Peyer's patch (tissue), 4 donors: ENCODE results near the gene LSR. TPM values are rescaled to one million over a fixed set of nuclear protein-coding genes. Genes with fewer than 3 reads are reported as not detected.

ENCODE experiments used
- DNase-seq, 3 donors: peaks; one replicate each; pipeline ENCODE4 v3.0.0-alpha.2; 2017 to 2019
- H3K27ac ChIP-seq, 4 donors: fragments of 200-600 bp; sonication (generic); one replicate each; pipeline ENCODE4 v1.5.1; 2016 to 2019
- H3K27me3 ChIP-seq, 2 donors: fragments of 200-600 bp; sonication (generic); one replicate each; pipeline ENCODE4 v1.5.1; 2019
- H3K36me3 ChIP-seq, 3 donors: fragments of 200-600 bp; sonication (generic); one replicate each; pipeline ENCODE4 v1.5.1; 2016 to 2019
- H3K4me1 ChIP-seq, 4 donors: fragments of 200-600 bp; sonication (generic); one replicate each; pipeline ENCODE4 v1.5.1; 2016 to 2019
- H3K4me3 ChIP-seq, 4 donors: fragments of 200-600 bp; sonication (generic); 1 replicate in 3 of 4; 2 replicates in 1 of 4; pipeline ENCODE4 v1.5.1; 2016 to 2019; ENCODE audit warnings: mild to moderate bottlenecking in 1 of 4
- H3K9me3 ChIP-seq, 4 donors: fragments of 200-600 bp; sonication (generic); one replicate each; pipeline ENCODE4 v1.5.1; 2016 to 2019; ENCODE audit warnings: mild to moderate bottlenecking in 1 of 4
- POLR2A ChIP-seq, 2 donors: fragments of 450-650 bp; IDR thresholded peaks; one replicate each; pipeline ENCODE4 v1.5.1; 2017; ENCODE audit warnings: antibody characterized with exemption in 2 of 2, mild to moderate bottlenecking in 2 of 2, moderate library complexity in 2 of 2
- total RNA-seq, 4 donors: library from RNA; depleted of rRNA; stranded (reverse); fragments of >200 nt; gene quantifications; one replicate each; pipeline ENCODE4 v1.1.0, GENCODE V29; 2016
- TF ChIP-seq, protein P1 (sequence below), 6 experiments: fragments of 450-650 bp in 4 of 6; fragments of 200-600 bp in 2 of 6; sonication (generic) in 1 of 6; IDR thresholded peaks; one replicate each; pipeline ENCODE4 v1.5.1; 2017 to 2019; ENCODE audit warnings: antibody characterized with exemption in 6 of 6, mild to moderate bottlenecking in 3 of 6, moderate library complexity in 1 of 6

Gene LSR
- total RNA-seq, 4 donors from 2014 or later: 28.9 to 214 (median 188) TPM

DNA sequence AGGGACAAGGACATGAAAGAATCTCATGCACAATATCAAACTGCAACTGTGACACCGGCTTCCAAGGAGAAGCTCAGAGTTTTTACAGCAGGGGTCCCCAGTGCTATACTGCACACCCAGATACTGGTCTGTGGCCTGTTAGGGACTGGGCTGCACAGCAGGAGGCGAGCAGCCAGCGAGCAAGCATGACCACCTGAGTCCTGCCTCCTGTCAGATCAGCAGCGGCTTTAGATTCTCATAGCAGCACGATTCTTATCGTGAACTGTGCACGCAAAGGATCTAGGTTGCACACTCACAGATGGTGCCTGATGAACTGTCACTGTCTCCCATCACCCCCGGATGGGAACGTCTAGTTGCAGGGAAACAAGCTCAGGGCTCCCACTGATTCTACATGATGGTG lies 67.1 kb downstream of the LSR start:
- H3K27ac ChIP-seq: no peak overlapping the region
- no peak for DNase-seq
- H3K27me3 ChIP-seq: no peaks in the 10 kb centered on the region
- no peaks in the 10 kb centered on the region for H3K9me3 ChIP-seq
- no peak overlapping the region for H3K4me3 ChIP-seq
- H3K4me1 ChIP-seq: peaks cover 0 to 22% (median 4%) of the 10 kb centered on the region in 4 donors
- no peaks in the 10 kb centered on the region for H3K36me3 ChIP-seq
- TF ChIP-seq POLR2A (IDR thresholded peaks at IDR 0.05): no peak
- TF ChIP-seq, protein P1, sequence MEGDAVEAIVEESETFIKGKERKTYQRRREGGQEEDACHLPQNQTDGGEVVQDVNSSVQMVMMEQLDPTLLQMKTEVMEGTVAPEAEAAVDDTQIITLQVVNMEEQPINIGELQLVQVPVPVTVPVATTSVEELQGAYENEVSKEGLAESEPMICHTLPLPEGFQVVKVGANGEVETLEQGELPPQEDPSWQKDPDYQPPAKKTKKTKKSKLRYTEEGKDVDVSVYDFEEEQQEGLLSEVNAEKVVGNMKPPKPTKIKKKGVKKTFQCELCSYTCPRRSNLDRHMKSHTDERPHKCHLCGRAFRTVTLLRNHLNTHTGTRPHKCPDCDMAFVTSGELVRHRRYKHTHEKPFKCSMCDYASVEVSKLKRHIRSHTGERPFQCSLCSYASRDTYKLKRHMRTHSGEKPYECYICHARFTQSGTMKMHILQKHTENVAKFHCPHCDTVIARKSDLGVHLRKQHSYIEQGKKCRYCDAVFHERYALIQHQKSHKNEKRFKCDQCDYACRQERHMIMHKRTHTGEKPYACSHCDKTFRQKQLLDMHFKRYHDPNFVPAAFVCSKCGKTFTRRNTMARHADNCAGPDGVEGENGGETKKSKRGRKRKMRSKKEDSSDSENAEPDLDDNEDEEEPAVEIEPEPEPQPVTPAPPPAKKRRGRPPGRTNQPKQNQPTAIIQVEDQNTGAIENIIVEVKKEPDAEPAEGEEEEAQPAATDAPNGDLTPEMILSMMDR (IDR thresholded peaks at IDR 0.05): no peak

GRCh38 chr19:35316560-35316959 lies 67.8 kb downstream of the LSR start:
- Histone ChIP-seq H3K36me3 (no peaks in the 10 kb centered on the region), H3K9me3 (no peaks in the 10 kb centered on the region), H3K4me3 (no peak overlapping the region), H3K27me3 (no peaks in the 10 kb centered on the region), H3K27ac (peak overlapping the region in 2 of 4 donors; percentile 3 to 38), H3K4me1 (peaks cover 0 to 22% (median 4%) of the 10 kb centered on the region in 4 donors)
- peak in 2 of 3 donors; percentile 44 to 63 for DNase-seq
- TF ChIP-seq, protein P1 (IDR thresholded peaks at IDR 0.05): no peak
- no peak for TF ChIP-seq POLR2A (IDR thresholded peaks at IDR 0.05)

Other genes with a start within 250 kb of the LSR start
- 100 to 1,000 TPM in 1 of 4 donors, 10 to 100 TPM in 2, 1 to 10 TPM in 1; 6.0 to 135 (median 61.6) TPM for gene GRAMD1A, start 248.7 kb upstream of the LSR start, total RNA-seq
- gene SCN1B, start 218.5 kb upstream of the LSR start, total RNA-seq: 1 to 10 TPM; 2.8 to 9.1 (median 5.1) TPM
- 1 to 10 TPM in 1 of 4 donors, under 1 TPM in 1, not detected in 2; 0.67 to 1.4 TPM for gene HPN, start 207.3 kb upstream of the LSR start, total RNA-seq
- gene FXYD3, start 133.2 kb upstream of the LSR start, total RNA-seq: 1,000 to 10,000 TPM in 3 of 4 donors, 10 to 100 TPM in 1; 33.0 to 1,418 (median 1,063) TPM
- gene LGI4, start 113.9 kb upstream of the LSR start, total RNA-seq: 10 to 100 TPM in 2 of 4 donors, 1 to 10 TPM in 2; 6.1 to 37.3 (median 14.4) TPM
- 10 to 100 TPM in 2 of 4 donors, not detected in 2; 12.3 to 12.7 TPM for gene FXYD1, start 110.2 kb upstream of the LSR start, total RNA-seq
- gene FXYD7, start 105.7 kb upstream of the LSR start, total RNA-seq: not detected
- 10 to 100 TPM in 3 of 4 donors, 1 to 10 TPM in 1; 6.0 to 67.7 (median 22.2) TPM for gene FXYD5, start 94.3 kb upstream of the LSR start, total RNA-seq
- not detected for gene FAM187B, start 20.3 kb upstream of the LSR start, total RNA-seq
- gene USF2, start 20.0 kb downstream of the LSR start, total RNA-seq: 100 to 1,000 TPM; 112 to 201 (median 142) TPM
- gene HAMP, start 33.5 kb downstream of the LSR start, total RNA-seq: not detected
- gene MAG, start 43.2 kb downstream of the LSR start, total RNA-seq: 1 to 10 TPM in 1 of 4 donors, not detected in 3; 3.8 TPM
- 100 to 1,000 TPM in 1 of 4 donors, 10 to 100 TPM in 2, not detected in 1; 10.9 to 207 (median 15.7) TPM for gene CD22, start 80.2 kb downstream of the LSR start, total RNA-seq
- 1 to 10 TPM in 1 of 4 donors, under 1 TPM in 1, not detected in 2; 0.66 to 1.6 TPM for gene FFAR1, start 98.9 kb downstream of the LSR start, total RNA-seq
- gene FFAR3, start 109.5 kb downstream of the LSR start, total RNA-seq: 1 to 10 TPM in 1 of 4 donors, not detected in 3; 1.1 TPM
- under 1 TPM in 1 of 4 donors, not detected in 3; 0.70 TPM for gene GPR42, start 122.1 kb downstream of the LSR start, total RNA-seq
- 1 to 10 TPM in 2 of 4 donors, under 1 TPM in 1, not detected in 1; 0.80 to 1.8 (median 1.0) TPM for gene FFAR2, start 199.3 kb downstream of the LSR start, total RNA-seq
- gene KRTDAP, start 241.5 kb downstream of the LSR start, total RNA-seq: not detected